ENCODE measurements around the gene HDAC4.

HDAC4 gene

DNA sequence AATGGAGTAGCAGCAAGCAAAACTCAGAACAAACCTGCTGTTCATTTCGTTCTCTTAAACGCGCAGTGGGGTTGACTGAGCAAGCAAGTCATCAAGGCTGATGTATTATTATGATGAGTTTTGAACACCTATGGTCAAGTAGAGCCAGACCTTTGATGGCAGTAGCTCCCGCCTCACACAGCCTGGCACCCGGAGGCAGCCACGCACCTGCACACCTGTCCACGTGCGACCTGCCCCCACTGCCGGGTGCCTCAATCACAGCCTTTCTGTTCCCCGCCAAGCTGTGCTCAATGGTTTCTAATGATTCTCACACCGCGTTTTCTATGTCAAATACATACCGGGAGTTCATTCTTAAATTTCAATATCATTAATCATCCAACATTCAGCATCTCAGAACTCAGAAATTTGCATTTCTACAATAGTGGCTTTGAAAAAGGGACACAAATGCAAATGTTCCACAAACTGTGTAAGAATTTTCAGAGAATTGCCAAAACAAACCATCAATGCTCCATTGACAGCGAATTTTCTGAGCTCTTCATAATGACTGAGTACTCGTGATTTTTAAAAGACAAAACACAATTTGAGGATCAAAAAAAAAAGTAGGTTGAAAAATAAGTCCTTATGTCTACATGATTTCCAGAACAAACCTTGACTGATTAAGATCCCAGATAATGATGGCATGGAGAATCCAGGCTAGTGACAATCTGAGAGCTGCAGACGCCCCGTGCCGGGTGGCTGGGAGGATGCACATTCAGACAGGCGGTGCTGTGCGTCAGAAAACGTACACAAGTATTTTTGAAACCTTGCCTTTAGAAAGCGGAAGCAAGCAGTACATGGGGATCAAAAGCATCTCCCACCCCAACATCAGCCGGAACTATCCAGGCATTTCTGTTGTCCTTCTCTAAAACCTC lies 56.6 kb downstream of the HDAC4 start:
- TF ChIP-seq, protein P1, sequence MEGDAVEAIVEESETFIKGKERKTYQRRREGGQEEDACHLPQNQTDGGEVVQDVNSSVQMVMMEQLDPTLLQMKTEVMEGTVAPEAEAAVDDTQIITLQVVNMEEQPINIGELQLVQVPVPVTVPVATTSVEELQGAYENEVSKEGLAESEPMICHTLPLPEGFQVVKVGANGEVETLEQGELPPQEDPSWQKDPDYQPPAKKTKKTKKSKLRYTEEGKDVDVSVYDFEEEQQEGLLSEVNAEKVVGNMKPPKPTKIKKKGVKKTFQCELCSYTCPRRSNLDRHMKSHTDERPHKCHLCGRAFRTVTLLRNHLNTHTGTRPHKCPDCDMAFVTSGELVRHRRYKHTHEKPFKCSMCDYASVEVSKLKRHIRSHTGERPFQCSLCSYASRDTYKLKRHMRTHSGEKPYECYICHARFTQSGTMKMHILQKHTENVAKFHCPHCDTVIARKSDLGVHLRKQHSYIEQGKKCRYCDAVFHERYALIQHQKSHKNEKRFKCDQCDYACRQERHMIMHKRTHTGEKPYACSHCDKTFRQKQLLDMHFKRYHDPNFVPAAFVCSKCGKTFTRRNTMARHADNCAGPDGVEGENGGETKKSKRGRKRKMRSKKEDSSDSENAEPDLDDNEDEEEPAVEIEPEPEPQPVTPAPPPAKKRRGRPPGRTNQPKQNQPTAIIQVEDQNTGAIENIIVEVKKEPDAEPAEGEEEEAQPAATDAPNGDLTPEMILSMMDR (IDR thresholded peaks at IDR 0.05; ENCODE audit: low read length) = no peak
- no peak for TF ChIP-seq EZH2 (IDR thresholded peaks at IDR 0.05; ENCODE audit: borderline replicate concordance, low read length)
- Histone ChIP-seq H4K20me1 (ENCODE audit: insufficient read depth, low read length) (no peaks in the 10 kb centered on the region), H3K9me3 (ENCODE audit: low read length) (0 out of 2 replicates have a peak, but pooled peaks cover 3% of the 10 kb centered on the region), H3K27ac (ENCODE audit: low read depth, low read length, poor library complexity, severe bottlenecking) (no peak overlapping the region), H3K4me1 (ENCODE audit: insufficient read depth, low read length, severe bottlenecking) (no peaks in the 10 kb centered on the region), H3F3A (ENCODE audit: insufficient read depth, low read length) (no peaks in the 10 kb centered on the region), H3K9ac (ENCODE audit: low read length) (no peak overlapping the region), H3K4me3 (ENCODE audit: low read depth, low read length, poor library complexity, severe bottlenecking) (no peak overlapping the region), H3K79me2 (ENCODE audit: insufficient read depth, low read length) (no peaks in the 10 kb centered on the region), H3K27me3 (ENCODE audit: insufficient read depth, low read length) (0 out of 2 replicates have a peak, but pooled peaks cover 3% of the 10 kb centered on the region), H2AFZ (ENCODE audit: low read length) (no peak overlapping the region), H3K36me3 (ENCODE audit: insufficient read depth, low read length) (no peaks in the 10 kb centered on the region), H3K4me2 (ENCODE audit: low read length) (no peak overlapping the region), H3K9me2 (ENCODE audit: low read depth, low read length) (no peaks in the 10 kb centered on the region)

DNA sequence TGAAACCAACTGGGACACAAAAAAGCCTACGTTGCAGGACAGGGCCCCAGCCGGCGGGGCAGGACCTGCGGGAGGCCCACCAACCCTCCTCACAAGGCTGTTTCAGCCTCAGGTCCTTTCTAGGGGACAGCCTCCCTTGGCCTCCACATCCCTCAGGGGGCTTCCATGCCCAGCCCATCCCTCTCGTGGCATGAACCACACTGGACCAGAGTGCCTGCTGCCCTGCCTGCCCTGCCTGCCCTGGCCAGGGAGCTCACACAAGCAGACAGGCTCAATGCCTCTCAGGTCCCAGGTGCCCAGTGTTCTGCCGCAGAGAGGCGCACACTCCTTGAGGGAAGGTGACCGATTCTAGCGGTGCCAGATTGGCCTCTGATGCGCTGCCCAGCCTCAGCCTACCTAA lies 57.4 kb downstream of the HDAC4 start:
- Histone ChIP-seq H3F3A (ENCODE audit: insufficient read depth, low read length) (no peaks in the 10 kb centered on the region), H3K9me3 (ENCODE audit: low read length) (0 out of 2 replicates have a peak, but pooled peaks cover 3% of the 10 kb centered on the region), H3K9me2 (ENCODE audit: low read depth, low read length) (no peaks in the 10 kb centered on the region), H3K27ac (ENCODE audit: low read depth, low read length, poor library complexity, severe bottlenecking) (no peak overlapping the region), H3K4me2 (ENCODE audit: low read length) (no peak overlapping the region), H3K79me2 (ENCODE audit: insufficient read depth, low read length) (no peaks in the 10 kb centered on the region), H3K9ac (ENCODE audit: low read length) (no peak overlapping the region), H3K4me1 (ENCODE audit: insufficient read depth, low read length, severe bottlenecking) (no peaks in the 10 kb centered on the region), H3K27me3 (ENCODE audit: insufficient read depth, low read length) (0 out of 2 replicates have a peak, but pooled peaks cover 3% of the 10 kb centered on the region), H3K4me3 (ENCODE audit: low read depth, low read length, poor library complexity, severe bottlenecking) (no peak overlapping the region), H2AFZ (ENCODE audit: low read length) (no peak overlapping the region), H3K36me3 (ENCODE audit: insufficient read depth, low read length) (no peaks in the 10 kb centered on the region), H4K20me1 (ENCODE audit: insufficient read depth, low read length) (no peaks in the 10 kb centered on the region)
- TF ChIP-seq, protein P1 (IDR thresholded peaks at IDR 0.05; ENCODE audit: low read length) = no peak
- TF ChIP-seq EZH2 (IDR thresholded peaks at IDR 0.05; ENCODE audit: borderline replicate concordance, low read length) = no peak

DNA sequence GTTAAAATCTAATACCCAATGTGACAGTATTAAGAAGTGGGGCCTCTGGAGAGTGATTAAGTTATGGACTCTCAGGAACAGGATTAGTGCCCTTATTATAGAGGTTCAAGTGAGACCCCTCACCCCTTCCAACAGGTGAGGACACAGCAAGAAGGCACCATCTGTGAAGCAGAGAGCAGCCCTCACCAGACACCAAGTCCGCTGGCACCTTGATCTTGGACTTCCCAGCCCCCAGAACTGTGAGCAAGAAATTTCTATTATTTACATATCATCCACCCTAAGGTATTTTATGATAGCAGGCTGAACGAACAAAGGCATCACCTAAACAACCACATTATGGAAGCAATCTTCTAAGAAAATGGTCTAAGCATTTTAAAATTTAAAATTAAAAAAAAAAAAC lies 59.0 kb downstream of the HDAC4 start:
- no peak overlapping the region for H3K4me2 ChIP-seq (ENCODE audit: low read length)
- no peaks in the 10 kb centered on the region for H3F3A ChIP-seq (ENCODE audit: insufficient read depth, low read length)
- H3K36me3 ChIP-seq (ENCODE audit: insufficient read depth, low read length) = no peaks in the 10 kb centered on the region
- no peak overlapping the region for H3K4me3 ChIP-seq (ENCODE audit: low read depth, low read length, poor library complexity, severe bottlenecking)
- H3K9me3 ChIP-seq (ENCODE audit: low read length) = 0 out of 2 replicates have a peak, but pooled peaks cover 2% of the 10 kb centered on the region
- no peaks in the 10 kb centered on the region for H3K9me2 ChIP-seq (ENCODE audit: low read depth, low read length)
- no peaks in the 10 kb centered on the region for H3K4me1 ChIP-seq (ENCODE audit: insufficient read depth, low read length, severe bottlenecking)
- no peak overlapping the region for H2AFZ ChIP-seq (ENCODE audit: low read length)
- no peaks in the 10 kb centered on the region for H3K79me2 ChIP-seq (ENCODE audit: insufficient read depth, low read length)
- H3K27me3 ChIP-seq (ENCODE audit: insufficient read depth, low read length) = 0 out of 2 replicates have a peak, but pooled peaks cover 3% of the 10 kb centered on the region
- no peak overlapping the region for H3K9ac ChIP-seq (ENCODE audit: low read length)
- no peaks in the 10 kb centered on the region for H4K20me1 ChIP-seq (ENCODE audit: insufficient read depth, low read length)
- no peak overlapping the region for H3K27ac ChIP-seq (ENCODE audit: low read depth, low read length, poor library complexity, severe bottlenecking)
- no peak for TF ChIP-seq EZH2 (IDR thresholded peaks at IDR 0.05; ENCODE audit: borderline replicate concordance, low read length)
- TF ChIP-seq, protein P1 (IDR thresholded peaks at IDR 0.05; ENCODE audit: low read length) = no peak
